Fibroblast of the conjunctiva (primary cell): ENCODE results near the gene SPACDR.

ENCODE experiments used
- DNase-seq: peaks from one replicate; pipeline ENCODE4 v3.0.0-alpha.2; 2010; ENCODE audit warnings: low read depth

SPACDR gene

GRCh38 chr7:100485471-100485876 is 21.4 kb upstream of the SPACDR start:
- no peak for DNase-seq

- DNase-seq, result no peak
Observed at GRCh38 chr7:100484673-100485045, 20.6 kb upstream of the SPACDR start.

GRCh38 chr7:100483722-100484672 is 19.9 kb upstream of the SPACDR start, which contains the start of gene NYAP1:
TSS of gene NYAP1 (plus strand) at chr7:100483927. CDS start at chr7:100485312, 1,385 bp downstream.
- DNase-seq, result peak; percentile 49

- no peak for DNase-seq
Observed at GRCh38 chr7:100483090-100483721, 19.1 kb upstream of the SPACDR start.

- DNase-seq, result no peak
Observed at GRCh38 chr7:100482728-100483089, 18.6 kb upstream of the SPACDR start.

GRCh38 chr7:100481466-100481865 is 17.4 kb upstream of the SPACDR start:
- no peak for DNase-seq

- peak; percentile 94 for DNase-seq
Observed at GRCh38 chr7:100478958-100479660, 15.0 kb upstream of the SPACDR start, which contains the start of gene TSC22D4. TSS of gene TSC22D4 (minus strand) at chr7:100479214. CDS start at chr7:100478038, 1,176 bp downstream.

GRCh38 chr7:100477871-100478267 is 13.8 kb upstream of the SPACDR start:
- no peak for DNase-seq

- DNase-seq, result no peak
Observed at GRCh38 chr7:100476903-100477870, 13.1 kb upstream of the SPACDR start.

- no peak for DNase-seq
Observed at GRCh38 chr7:100476101-100476780, 12.2 kb upstream of the SPACDR start.

GRCh38 chr7:100475549-100475948 is 11.5 kb upstream of the SPACDR start:
- DNase-seq, result no peak

- no peak for DNase-seq
Observed at GRCh38 chr7:100472854-100473499, 8.9 kb upstream of the SPACDR start.

- no peak for DNase-seq
Observed at GRCh38 chr7:100472121-100472851, 8.2 kb upstream of the SPACDR start.

- no peak for DNase-seq
Observed at GRCh38 chr7:100471021-100471420, 7.0 kb upstream of the SPACDR start.

GRCh38 chr7:100469227-100470044 is 5.4 kb upstream of the SPACDR start:
- DNase-seq, result peak; percentile 57

GRCh38 chr7:100467638-100468373 is 3.7 kb upstream of the SPACDR start:
- DNase-seq, result no peak

GRCh38 chr7:100466653-100467605 is 2.9 kb upstream of the SPACDR start:
- DNase-seq, result no peak
